ENCODE results near the gene INIP.

The INIP gene

GRCh38 chr9:112700085-112700484 lies 17.8 kb downstream of the INIP start:
- H3K27me3 ChIP-seq (ENCODE audit: insufficient read depth, poor library complexity, severe bottlenecking), result no peaks in the 10 kb centered on the region
- H3K27ac ChIP-seq (replicated peaks), result no peak overlapping the region
- H3K4me3 ChIP-seq (replicated peaks; ENCODE audit: insufficient read depth, low read length), result no peak overlapping the region
- no peak for DNase-seq (ENCODE audit: low read depth in 1 of 2, low spot score in 1 of 2)
- no peak for TF ChIP-seq SPI1 (IDR thresholded peaks at IDR 0.05; ENCODE audit: borderline replicate concordance, low read depth)
- TF ChIP-seq POLR2AphosphoS5 (IDR thresholded peaks at IDR 0.05; ENCODE audit: low read depth), result no peak
- no peak for TF ChIP-seq CTCF (IDR thresholded peaks at IDR 0.05; ENCODE audit: insufficient read depth, low read length)
- no peak for TF ChIP-seq REST (IDR thresholded peaks at IDR 0.05; ENCODE audit: insufficient replicate concordance, low read depth)
- no peak for TF ChIP-seq GABPA (IDR thresholded peaks at IDR 0.05; ENCODE audit: low read depth)

GRCh38 chr9:112699230-112699629 lies 18.7 kb downstream of the INIP start:
- no peak overlapping the region for H3K4me3 ChIP-seq (replicated peaks; ENCODE audit: insufficient read depth, low read length)
- no peak for TF ChIP-seq CTCF (IDR thresholded peaks at IDR 0.05; ENCODE audit: insufficient read depth, low read length)
- no peak for TF ChIP-seq GABPA (IDR thresholded peaks at IDR 0.05; ENCODE audit: low read depth)
- no peak for TF ChIP-seq REST (IDR thresholded peaks at IDR 0.05; ENCODE audit: insufficient replicate concordance, low read depth)
- no peak for TF ChIP-seq POLR2AphosphoS5 (IDR thresholded peaks at IDR 0.05; ENCODE audit: low read depth)
- TF ChIP-seq SPI1 (IDR thresholded peaks at IDR 0.05; ENCODE audit: borderline replicate concordance, low read depth), result no peak
- no peak overlapping the region for H3K27ac ChIP-seq (replicated peaks)
- no peaks in the 10 kb centered on the region for H3K27me3 ChIP-seq (ENCODE audit: insufficient read depth, poor library complexity, severe bottlenecking)
- DNase-seq (ENCODE audit: low read depth in 1 of 2, low spot score in 1 of 2), result no peak

GRCh38 chr9:112696461-112696860 lies 21.5 kb downstream of the INIP start:
- Histone ChIP-seq H3K27me3 (ENCODE audit: insufficient read depth, poor library complexity, severe bottlenecking) (no peaks in the 10 kb centered on the region), H3K27ac (replicated peaks) (no peak overlapping the region), H3K4me3 (replicated peaks; ENCODE audit: insufficient read depth, low read length) (no peak overlapping the region)
- DNase-seq (ENCODE audit: low read depth in 1 of 2, low spot score in 1 of 2), result no peak
- no peak for TF ChIP-seq CTCF (IDR thresholded peaks at IDR 0.05; ENCODE audit: insufficient read depth, low read length)
- TF ChIP-seq REST (IDR thresholded peaks at IDR 0.05; ENCODE audit: insufficient replicate concordance, low read depth), result no peak
- no peak for TF ChIP-seq POLR2AphosphoS5 (IDR thresholded peaks at IDR 0.05; ENCODE audit: low read depth)
- no peak for TF ChIP-seq SPI1 (IDR thresholded peaks at IDR 0.05; ENCODE audit: borderline replicate concordance, low read depth)
- TF ChIP-seq GABPA (IDR thresholded peaks at IDR 0.05; ENCODE audit: low read depth), result no peak

Data from HL-60 (cell line).